Fibroblast of pulmonary artery (primary cell): ENCODE measurements around the gene ASXL1.

ENCODE experiments used
- DNase-seq: peaks from one replicate; pipeline ENCODE4 v3.0.0-alpha.2; 2010; ENCODE audit warnings: low read depth
- H3K4me3 ChIP-seq: replicated peaks from 2 replicates; pipeline ENCODE4 v1.5.1; 2011; ENCODE audit warnings: low read depth, mild to moderate bottlenecking, control low read depth, low read length, moderate library complexity
- CTCF ChIP-seq: IDR thresholded peaks from 2 replicates; pipeline ENCODE4 v1.5.1; 2011; ENCODE audit warnings: mild to moderate bottlenecking, control low read depth, low read length, inconsistent platforms; ENCODE audit errors: missing control alignments

Gene ASXL1

GRCh38 chr20:32427996-32428395 lies 69.9 kb downstream of the ASXL1 start:
- no peak for DNase-seq
- no peak for TF ChIP-seq CTCF
- no peak overlapping the region for H3K4me3 ChIP-seq

- no peak overlapping the region for H3K4me3 ChIP-seq
- no peak for TF ChIP-seq CTCF
- DNase-seq = no peak
Measured at GRCh38 chr20:32429343-32429742, 71.2 kb downstream of the ASXL1 start.

- no peak overlapping the region for H3K4me3 ChIP-seq
- DNase-seq = no peak
- no peak for TF ChIP-seq CTCF
Measured at GRCh38 chr20:32429745-32430360, 71.7 kb downstream of the ASXL1 start.

GRCh38 chr20:32431457-32431856 lies 73.3 kb downstream of the ASXL1 start:
- no peak for DNase-seq
- no peak for TF ChIP-seq CTCF
- H3K4me3 ChIP-seq = no peak overlapping the region

GRCh38 chr20:32432277-32432676 lies 74.1 kb downstream of the ASXL1 start:
- no peak overlapping the region for H3K4me3 ChIP-seq
- DNase-seq = no peak
- TF ChIP-seq CTCF = no peak

GRCh38 chr20:32433311-32434021 lies 75.3 kb downstream of the ASXL1 start:
- no peak for TF ChIP-seq CTCF
- H3K4me3 ChIP-seq = no peak overlapping the region
- DNase-seq = no peak

- no peak for DNase-seq
- H3K4me3 ChIP-seq = no peak overlapping the region
- no peak for TF ChIP-seq CTCF
Measured at GRCh38 chr20:32434434-32434833, 76.3 kb downstream of the ASXL1 start.
